ENCODE results near the gene DNAH3. TPM values are rescaled to one million over a fixed set of nuclear protein-coding genes. Genes with fewer than 3 reads are reported as not detected.

Gene DNAH3
- total RNA-seq, 2 donors from 2014 or later: 0.40 to 0.82 TPM

DNA sequence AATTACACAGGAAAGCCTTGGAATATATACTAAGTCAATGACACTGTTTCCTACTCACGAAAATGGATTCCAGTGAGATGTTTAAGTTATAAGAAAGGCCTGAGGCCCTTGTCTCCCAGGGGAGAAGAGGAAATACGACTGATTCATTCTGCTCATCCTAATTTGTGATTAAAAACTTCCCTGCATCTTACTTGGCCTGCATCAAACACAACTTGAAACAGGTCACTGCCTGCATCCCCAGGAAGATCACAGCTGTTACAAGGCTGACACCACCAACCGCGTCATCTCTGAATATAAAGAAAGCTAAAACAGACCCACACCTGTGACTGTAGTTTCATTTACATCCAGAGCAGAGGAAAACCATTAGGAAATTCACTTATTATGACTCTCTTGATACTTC is 121.9 kb downstream of the DNAH3 start:
- no peak overlapping the region for H3K4me3 ChIP-seq (ENCODE audit: low read length)
- Mint-ChIP-seq H3K27ac (no peak overlapping the region), H3K9me3 (no peaks in the 10 kb centered on the region), H3K4me3 (no peak overlapping the region), H3K36me3 (ENCODE audit: low read depth) (no peaks in the 10 kb centered on the region), H3K4me1 (no peaks in the 10 kb centered on the region), H3K27me3 (ENCODE audit: insufficient read depth) (no peaks in the 10 kb centered on the region)
- H3K9me3 ChIP-seq (ENCODE audit: control insufficient read depth, low read length): no peaks in the 10 kb centered on the region
- H3K9ac ChIP-seq (ENCODE audit: extremely low read depth, low read length, poor library complexity, severe bottlenecking): no peak overlapping the region
- WGBS, 2 experiments (ENCODE audit: insufficient coverage in 1 of 2, insufficient read length in 1 of 2): 90 to 100% methylated on average over 3 to 4 of the region's 4 CpGs
- TF ChIP-seq, protein P1, sequence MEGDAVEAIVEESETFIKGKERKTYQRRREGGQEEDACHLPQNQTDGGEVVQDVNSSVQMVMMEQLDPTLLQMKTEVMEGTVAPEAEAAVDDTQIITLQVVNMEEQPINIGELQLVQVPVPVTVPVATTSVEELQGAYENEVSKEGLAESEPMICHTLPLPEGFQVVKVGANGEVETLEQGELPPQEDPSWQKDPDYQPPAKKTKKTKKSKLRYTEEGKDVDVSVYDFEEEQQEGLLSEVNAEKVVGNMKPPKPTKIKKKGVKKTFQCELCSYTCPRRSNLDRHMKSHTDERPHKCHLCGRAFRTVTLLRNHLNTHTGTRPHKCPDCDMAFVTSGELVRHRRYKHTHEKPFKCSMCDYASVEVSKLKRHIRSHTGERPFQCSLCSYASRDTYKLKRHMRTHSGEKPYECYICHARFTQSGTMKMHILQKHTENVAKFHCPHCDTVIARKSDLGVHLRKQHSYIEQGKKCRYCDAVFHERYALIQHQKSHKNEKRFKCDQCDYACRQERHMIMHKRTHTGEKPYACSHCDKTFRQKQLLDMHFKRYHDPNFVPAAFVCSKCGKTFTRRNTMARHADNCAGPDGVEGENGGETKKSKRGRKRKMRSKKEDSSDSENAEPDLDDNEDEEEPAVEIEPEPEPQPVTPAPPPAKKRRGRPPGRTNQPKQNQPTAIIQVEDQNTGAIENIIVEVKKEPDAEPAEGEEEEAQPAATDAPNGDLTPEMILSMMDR (conservative IDR thresholded peaks at IDR 0.05): no peak
- no peak for DNase-seq
- no peaks in the 10 kb centered on the region for H3K27me3 ChIP-seq (ENCODE audit: control insufficient read depth, insufficient read depth, low read length, poor library complexity, severe bottlenecking)
- H3K27ac ChIP-seq (ENCODE audit: low read depth, low read length): no peak overlapping the region
- H3K4me1 ChIP-seq (ENCODE audit: control insufficient read depth, insufficient read depth, low read length): no peaks in the 10 kb centered on the region
- no peaks in the 10 kb centered on the region for H3K36me3 ChIP-seq (ENCODE audit: control insufficient read depth, insufficient read depth, low read length)

DNA sequence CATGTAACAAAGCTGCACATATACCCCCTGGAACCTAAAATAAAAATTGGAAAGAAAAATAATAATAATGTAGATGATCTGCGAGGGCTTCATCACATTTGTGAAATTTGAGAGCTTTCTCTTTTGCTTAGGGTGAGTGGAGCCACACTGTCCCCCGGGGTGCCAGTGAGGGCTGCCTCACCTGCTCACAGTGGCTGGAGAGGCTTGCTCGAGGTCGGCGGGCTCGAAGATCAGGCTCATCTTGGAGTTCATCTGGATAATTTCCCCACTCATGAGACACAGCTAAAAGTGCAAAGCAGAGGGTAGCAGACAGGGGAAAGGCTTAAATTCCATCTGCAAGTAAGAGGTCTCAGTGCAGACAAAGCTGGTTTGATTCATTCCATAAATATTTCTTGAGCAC is 123.8 kb downstream of the DNAH3 start:
- TF ChIP-seq, protein P1 (conservative IDR thresholded peaks at IDR 0.05): no peak
- WGBS, 2 experiments (ENCODE audit: insufficient coverage in 1 of 2, insufficient read length in 1 of 2): 86 to 98% methylated on average over 6 of the region's 6 CpGs
- no peak overlapping the region for H3K27ac ChIP-seq (ENCODE audit: low read depth, low read length)
- H3K36me3 ChIP-seq (ENCODE audit: control insufficient read depth, insufficient read depth, low read length): no peaks in the 10 kb centered on the region
- H3K9me3 ChIP-seq (ENCODE audit: control insufficient read depth, low read length): no peaks in the 10 kb centered on the region
- no peak overlapping the region for H3K4me3 Mint-ChIP-seq
- H3K27ac Mint-ChIP-seq: no peak overlapping the region
- no peak for DNase-seq
- no peaks in the 10 kb centered on the region for H3K36me3 Mint-ChIP-seq (ENCODE audit: low read depth)
- H3K27me3 ChIP-seq (ENCODE audit: control insufficient read depth, insufficient read depth, low read length, poor library complexity, severe bottlenecking): no peaks in the 10 kb centered on the region
- no peaks in the 10 kb centered on the region for H3K4me1 Mint-ChIP-seq
- H3K9me3 Mint-ChIP-seq: no peaks in the 10 kb centered on the region
- no peaks in the 10 kb centered on the region for H3K27me3 Mint-ChIP-seq (ENCODE audit: insufficient read depth)
- H3K4me3 ChIP-seq (ENCODE audit: low read length): no peak overlapping the region
- no peak overlapping the region for H3K9ac ChIP-seq (ENCODE audit: extremely low read depth, low read length, poor library complexity, severe bottlenecking)
- no peaks in the 10 kb centered on the region for H3K4me1 ChIP-seq (ENCODE audit: control insufficient read depth, insufficient read depth, low read length)

DNA sequence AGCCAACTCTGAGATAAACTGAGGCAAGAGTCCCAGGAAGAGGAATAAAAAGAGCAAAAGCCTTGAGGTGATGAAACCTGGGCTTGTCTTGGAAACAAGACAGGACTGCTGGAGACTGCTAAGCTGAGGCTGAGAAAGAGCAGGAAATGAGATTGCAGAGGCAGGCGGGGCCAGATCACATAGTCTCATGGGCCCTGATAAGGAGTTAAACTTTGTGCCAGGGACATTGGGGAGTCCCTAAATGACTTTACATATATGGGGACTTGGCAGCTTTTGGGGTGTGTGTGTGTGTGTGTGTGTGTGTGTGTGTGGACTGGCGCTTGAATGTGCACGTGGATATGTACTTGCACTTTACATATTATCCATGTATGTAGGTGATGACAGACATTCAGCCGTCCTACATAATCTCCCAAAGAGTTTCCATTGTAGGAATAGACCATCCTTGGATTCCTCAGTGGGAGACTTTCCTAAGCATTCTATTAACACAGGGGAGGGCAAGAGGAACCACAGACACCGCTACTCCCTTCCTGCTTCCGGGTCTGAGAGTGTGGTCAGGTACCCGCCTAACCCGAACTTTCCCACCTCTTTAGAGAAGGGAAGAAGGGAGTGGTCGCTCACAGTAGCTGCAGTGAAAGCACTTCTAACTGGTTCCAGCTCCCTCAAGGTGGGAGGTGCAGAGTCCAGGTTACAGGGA is 127.0 kb downstream of the DNAH3 start:
- no peaks in the 10 kb centered on the region for H3K4me1 Mint-ChIP-seq
- H3K4me1 ChIP-seq (ENCODE audit: control insufficient read depth, insufficient read depth, low read length): no peaks in the 10 kb centered on the region
- no peak overlapping the region for H3K4me3 Mint-ChIP-seq
- DNase-seq: no peak
- TF ChIP-seq, protein P1 (conservative IDR thresholded peaks at IDR 0.05): no peak
- no peaks in the 10 kb centered on the region for H3K9me3 Mint-ChIP-seq
- no peak overlapping the region for H3K9ac ChIP-seq (ENCODE audit: extremely low read depth, low read length, poor library complexity, severe bottlenecking)
- H3K9me3 ChIP-seq (ENCODE audit: control insufficient read depth, low read length): no peaks in the 10 kb centered on the region
- H3K27ac Mint-ChIP-seq: no peak overlapping the region
- H3K4me3 ChIP-seq (ENCODE audit: low read length): no peak overlapping the region
- H3K27ac ChIP-seq (ENCODE audit: low read depth, low read length): no peak overlapping the region
- 84 to 88% methylated on average over 4 to 7 of the region's 9 CpGs for WGBS, 2 experiments (ENCODE audit: insufficient coverage in 1 of 2, insufficient read length in 1 of 2)
- H3K36me3 Mint-ChIP-seq (ENCODE audit: low read depth): no peaks in the 10 kb centered on the region
- H3K27me3 Mint-ChIP-seq (ENCODE audit: insufficient read depth): no peaks in the 10 kb centered on the region
- no peaks in the 10 kb centered on the region for H3K36me3 ChIP-seq (ENCODE audit: control insufficient read depth, insufficient read depth, low read length)
- no peaks in the 10 kb centered on the region for H3K27me3 ChIP-seq (ENCODE audit: control insufficient read depth, insufficient read depth, low read length, poor library complexity, severe bottlenecking)

Data from endodermal cell (in vitro differentiated cells).